NCI-H2107 treated with DMSO at 0.1 percent for 48 hours (cell line): Measurements from ENCODE around the gene LRRC37A2.
"Not testable (repeated sequence)": the region's sequence is repeated elsewhere in the genome, so short reads cannot be mapped to it uniquely, and the experiment has no call there.

Source experiments
- DNase-seq: peaks from one replicate; lab custom pipeline; 2025; ENCODE audit not compliant: unreplicated experiment; lab: John Stamatoyannopoulos, UW

The LRRC37A2 gene

DNA sequence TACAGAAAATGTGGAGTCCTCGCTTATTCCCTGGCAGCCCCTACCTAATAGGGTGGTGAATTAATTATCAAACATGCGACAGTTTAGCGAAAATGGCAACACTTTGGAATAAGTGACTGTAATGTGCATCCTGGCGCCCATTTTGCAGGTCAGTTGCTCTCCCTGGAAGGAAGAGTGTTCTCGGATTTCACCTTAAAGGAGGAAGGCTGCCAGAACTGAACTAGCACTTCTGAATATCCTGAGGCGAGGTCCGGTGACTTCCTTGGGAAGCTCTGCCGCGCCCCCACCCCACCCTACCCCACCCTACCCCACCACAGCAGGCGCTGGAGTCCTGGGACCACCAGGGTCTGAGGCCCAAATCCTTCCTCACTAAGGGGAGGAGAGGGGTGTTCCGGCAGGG is at the start of gene LRRC37A2:
TSS of gene LRRC37A2 (plus strand) at position 301 of the 400 bp plus-strand sequence. CDS start 245 bp downstream, outside the sequence.
- not testable (repeated sequence) for DNase-seq

DNA sequence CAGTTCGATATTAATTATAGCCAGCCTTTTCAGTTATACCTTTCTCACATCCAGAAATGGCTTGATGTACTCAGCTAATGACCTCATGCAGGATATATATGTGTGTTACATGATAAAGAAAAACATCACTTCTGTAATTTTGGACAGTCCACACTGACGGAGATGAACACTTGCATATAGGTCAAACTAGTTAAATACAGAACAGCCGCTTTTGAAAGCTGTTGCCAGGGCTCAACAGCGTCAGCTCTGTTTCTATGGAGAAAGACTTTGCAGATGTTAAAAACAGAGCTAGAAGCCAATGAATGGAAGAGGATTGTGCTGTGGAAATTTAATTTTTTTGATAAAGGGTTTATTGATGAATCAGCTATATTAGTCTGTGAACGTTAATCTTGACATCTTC is 44.6 kb upstream of the LRRC37A2 start:
- not testable (repeated sequence) for DNase-seq

DNA sequence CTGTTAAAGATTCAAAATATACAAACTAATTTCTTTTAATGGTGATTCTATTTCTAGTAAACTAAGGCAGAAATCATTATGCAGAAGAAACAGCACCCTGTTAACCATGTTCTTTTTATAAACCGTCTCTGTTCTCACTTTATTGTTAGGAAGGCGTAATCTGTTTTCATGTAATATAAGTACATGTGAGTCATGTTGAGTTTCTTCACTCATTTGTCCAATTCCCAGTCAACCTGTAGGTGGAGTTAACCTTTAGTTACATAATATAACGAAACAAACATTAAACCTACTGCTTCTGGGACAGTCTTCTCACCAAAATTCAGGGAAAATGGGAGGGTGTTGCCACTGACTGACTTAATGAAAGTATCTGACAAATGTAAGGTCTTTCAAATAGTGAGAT is 37.8 kb upstream of the LRRC37A2 start:
- DNase-seq: not testable (repeated sequence)

- not testable (repeated sequence) for DNase-seq
These were observed 36.7 kb upstream of the LRRC37A2 start for GRCh38 chr17:46475583-46475982.

DNA sequence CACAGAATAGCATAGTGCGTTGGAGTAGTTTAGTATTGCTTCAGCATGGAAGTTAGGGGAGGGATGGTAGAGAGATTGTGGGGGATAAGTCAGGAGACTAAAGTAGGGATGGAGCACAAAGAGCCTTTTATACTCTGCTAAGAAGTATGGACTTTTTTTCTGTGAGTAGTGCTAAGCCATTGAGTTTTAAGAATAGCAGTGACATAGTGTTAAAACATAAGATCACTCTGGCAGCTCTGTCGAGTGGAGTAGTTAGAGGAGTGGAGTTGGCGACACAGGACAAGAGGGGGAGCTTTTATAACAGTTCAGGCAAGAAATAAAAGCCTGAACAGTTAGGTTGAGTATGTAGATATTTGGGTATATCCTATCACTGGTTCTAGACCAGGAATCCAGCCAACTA is 33.4 kb upstream of the LRRC37A2 start:
- DNase-seq: not testable (repeated sequence)

DNA sequence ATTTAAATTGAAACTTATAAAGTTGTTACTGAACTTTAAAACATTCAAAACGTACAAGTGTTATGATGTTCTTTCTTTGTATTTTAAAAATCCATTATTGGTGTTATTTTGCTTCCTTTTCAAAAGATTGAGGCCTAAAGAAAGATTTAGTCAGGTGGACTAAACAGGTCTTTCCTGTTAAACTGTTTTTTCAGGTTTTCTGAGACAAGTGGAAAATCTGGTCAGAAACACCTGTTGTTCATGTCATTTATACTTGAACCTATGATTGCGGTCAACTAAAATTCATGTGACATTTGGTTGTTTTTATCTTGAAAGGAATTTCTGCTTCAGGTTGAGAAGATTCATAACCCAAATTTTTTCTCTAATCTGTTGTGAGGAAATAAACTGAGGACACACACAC is 31.0 kb upstream of the LRRC37A2 start:
- not testable (repeated sequence) for DNase-seq

DNA sequence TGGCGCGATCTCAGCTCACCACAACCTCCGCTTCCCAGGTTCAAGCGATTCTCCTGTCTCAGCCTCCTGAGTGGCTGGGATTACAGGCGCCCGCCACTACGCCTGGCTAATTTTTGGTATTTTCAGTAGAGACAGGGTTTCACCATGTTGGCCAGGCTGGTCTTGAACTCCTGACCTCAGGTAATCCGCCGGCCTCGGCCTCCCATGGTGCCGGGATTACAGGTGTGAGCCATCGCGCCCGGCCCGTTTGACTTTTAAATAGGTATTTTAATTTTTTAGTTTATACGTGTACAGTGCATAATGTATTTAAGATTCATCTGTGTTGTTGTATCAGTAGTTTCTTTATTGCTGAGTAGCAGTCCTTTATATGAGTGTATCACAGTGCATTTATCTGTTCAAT is 20.2 kb upstream of the LRRC37A2 start:
- not testable (repeated sequence) for DNase-seq

DNA sequence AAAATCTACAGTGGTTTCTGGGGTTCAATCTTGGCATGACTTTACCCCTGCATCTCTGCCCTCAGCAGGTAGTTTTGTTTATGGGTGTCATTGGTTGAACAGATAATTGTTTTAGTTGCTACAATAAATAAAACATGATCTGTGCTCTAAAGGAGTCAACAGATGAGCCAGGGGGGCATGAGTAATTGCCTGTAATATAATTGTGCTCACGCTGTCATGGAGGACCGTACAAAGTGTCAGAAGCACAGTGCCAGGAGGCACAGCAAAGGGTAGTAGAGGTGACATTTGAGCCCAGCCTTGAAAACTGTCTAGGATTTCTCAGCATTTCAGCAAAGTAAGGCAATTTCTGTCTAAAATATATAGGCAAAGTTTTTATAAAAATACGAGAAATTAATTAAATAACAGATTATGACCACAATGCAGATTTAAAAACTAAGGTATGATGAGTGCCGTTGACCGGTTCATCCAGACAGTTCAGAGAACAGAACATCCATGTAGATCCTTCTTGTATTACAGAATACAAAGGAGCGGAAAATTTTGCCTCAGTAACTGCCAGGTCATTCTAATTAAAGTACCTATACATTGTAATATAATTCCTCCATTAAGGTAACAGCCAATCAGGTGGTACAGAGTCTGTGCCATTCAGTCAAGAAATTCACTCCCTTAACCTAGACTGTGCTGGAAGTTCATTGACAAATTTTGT is 12.7 kb upstream of the LRRC37A2 start:
- not testable (repeated sequence) for DNase-seq

DNA sequence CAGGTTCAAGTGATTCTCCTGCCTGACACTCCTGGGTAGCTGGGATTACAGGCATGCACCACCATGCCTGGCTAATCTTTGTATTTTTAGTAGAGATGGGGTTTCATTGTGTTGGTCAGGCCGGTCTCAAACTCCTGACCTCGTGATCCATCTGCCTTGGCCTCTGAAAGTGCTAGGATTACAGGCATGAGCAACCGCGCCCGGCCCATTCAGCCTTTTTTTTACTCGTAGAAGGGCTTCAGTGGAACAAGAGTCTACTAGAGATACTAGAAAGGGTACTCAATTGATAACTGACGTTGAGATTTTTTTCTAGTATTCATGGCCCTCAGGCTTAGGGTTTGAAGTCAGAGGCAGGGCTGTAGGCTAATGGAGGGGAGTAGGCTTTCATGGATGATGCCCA is 6.4 kb upstream of the LRRC37A2 start:
- not testable (repeated sequence) for DNase-seq

- not testable (repeated sequence) for DNase-seq
These were observed 22.4 kb downstream of the LRRC37A2 start for GRCh38 chr17:46534716-46535115.

GRCh38 chr17:46548607-46549006 is 36.3 kb downstream of the LRRC37A2 start:
- DNase-seq: not testable (repeated sequence)

GRCh38 chr17:46559155-46559554 is 46.9 kb downstream of the LRRC37A2 start:
- not testable (repeated sequence) for DNase-seq

GRCh38 chr17:46560048-46560447 is 47.8 kb downstream of the LRRC37A2 start:
- not testable (repeated sequence) for DNase-seq

GRCh38 chr17:46566284-46566683 is 54.0 kb downstream of the LRRC37A2 start:
- DNase-seq: not testable (repeated sequence)

- DNase-seq: not testable (repeated sequence)
These were observed 54.7 kb downstream of the LRRC37A2 start for GRCh38 chr17:46566980-46567379.

DNA sequence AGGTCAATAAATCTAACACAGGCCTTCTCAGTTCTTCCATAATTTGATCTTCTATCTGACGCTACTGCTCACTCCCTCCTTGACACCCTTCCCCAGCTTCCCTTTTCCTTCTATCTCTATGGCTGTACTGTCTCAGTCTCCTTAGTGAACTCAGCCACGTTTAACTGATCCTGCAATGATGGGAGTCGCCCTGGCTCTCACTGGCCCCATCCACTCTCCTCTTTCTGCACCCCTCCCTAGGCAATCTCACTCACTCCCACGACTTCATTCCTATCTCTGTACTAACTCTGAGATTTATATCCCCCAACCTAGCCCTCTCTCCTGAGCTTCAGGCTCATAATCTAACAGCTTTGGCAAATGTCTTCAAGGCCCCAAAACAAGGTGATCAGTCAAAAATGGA is 59.5 kb downstream of the LRRC37A2 start:
- DNase-seq: not testable (repeated sequence)

DNA sequence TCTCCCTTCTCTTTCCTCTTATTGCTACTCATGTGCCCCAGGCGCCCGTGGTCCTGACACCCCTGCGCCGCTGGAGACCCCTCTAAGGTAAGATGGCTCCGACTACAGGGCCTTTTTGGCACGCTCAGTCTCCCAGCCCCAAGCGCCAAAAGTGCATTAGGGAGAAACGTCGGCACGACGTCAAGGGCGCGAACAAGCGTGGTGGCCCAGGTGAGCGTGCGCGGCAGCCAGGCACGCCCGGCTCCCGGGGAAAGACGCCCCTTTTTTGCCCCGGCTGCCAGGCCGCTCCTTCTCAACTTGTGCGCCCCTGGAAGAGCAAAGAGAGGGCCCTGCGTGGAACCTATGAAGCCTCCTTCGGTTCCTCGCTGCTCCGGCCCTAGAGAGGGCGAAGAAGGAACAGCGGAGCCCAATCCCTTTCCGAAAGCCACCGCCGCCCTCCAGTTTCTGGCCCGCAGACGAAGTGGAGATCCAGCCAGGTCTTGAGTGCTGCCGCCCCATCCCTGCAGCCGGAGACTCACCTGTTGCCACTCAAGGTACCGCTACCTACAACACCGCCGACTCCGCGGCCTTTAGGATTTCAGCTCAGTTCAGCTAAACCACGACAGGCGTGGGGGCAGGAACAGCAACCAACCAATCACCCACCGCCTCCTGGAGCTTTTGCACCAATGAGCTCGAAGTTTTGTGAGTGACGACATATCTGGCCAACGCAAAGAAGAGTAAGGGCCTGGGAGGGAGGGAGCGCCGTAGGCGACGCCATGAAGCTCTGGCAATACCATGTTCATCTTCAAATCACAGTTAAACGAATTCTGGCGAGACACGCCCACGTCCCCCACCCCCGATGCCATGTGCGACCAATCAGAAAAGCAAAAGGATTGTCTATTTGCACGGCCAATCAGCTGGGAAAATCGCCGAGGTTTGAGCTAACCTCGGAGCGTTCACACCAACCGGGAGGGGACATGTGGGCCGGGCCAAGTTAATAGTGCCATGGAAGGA is 67.1 kb downstream of the LRRC37A2 start, which contains the start of gene ARL17A:
TSS of gene ARL17A (minus strand) at position 609 of the 993 bp plus-strand sequence. CDS start 3,369 bp downstream, outside the sequence.
- DNase-seq: not testable (repeated sequence)

GRCh38 chr17:46580082-46580481 is 67.8 kb downstream of the LRRC37A2 start:
- not testable (repeated sequence) for DNase-seq

DNA sequence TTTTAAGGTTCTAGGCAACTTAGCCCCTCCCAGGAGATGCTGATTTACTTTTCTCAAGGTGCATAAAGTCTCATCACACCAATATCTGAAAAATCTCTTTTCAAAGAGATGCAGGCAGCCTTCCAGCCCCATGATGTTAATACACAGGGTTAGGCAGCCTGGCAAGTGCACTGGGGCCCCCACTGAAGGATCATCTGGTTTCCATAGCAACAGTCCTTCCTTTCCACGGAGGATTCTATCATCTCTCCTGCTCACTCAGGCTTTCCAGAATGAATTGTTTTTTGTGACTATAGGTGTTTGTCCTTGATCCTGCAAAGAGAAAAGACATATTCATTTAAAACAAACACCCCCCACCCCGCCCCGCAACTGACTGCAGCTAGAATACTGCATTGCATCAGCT is 73.2 kb downstream of the LRRC37A2 start:
- DNase-seq: not testable (repeated sequence)

DNA sequence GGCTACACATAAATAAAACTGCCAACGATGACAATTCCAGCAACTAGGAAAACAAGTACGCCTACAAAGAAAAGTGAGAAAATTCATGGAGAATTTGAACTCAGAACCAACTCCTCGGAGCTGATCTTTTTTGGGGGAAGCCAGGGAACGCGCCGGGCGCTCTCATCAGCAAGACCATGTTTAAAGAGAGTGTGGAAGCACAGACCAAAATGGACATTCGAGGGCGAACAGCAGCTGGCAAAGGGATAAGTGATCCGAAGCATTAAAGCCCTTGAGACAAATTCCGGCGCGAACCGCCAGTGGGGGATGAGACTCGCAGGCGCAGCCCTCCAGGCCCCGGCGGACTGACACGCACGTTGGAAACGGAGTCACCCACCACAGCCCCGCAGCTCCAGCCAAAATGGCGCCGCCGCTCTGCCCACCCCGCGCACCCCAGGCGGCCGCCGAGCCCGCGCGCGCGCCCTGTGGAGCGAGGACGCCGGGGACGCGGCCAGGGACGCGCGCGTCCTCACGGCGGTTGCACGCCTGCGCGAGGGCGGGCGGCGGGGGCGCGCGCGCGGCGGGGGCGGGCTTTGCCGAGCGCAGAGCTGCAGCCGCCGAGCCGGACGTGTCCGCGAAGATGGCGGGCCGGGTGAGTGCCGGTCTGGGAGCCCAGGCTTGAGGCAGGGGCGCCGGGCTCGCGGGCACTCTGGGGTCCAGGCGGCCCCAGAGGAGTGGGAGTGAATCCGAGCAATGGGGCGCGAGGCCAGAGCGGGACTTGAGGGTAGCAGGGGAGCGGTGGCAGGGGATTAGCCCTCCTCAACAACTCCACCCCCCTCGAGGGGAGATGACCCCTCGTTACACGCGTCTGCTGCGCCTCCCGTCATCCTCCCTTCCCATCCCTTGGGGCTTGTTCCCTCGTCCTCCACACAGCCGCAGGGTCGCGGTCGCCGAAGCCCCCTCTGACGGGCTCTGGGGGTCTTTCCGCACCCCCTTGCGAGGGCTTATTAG is 78.2 kb downstream of the LRRC37A2 start, which contains the start of gene NSF:
TSS of gene NSF (plus strand) at position 513 of the 990 bp plus-strand sequence. CDS start at position 620, 107 bp downstream.
- not testable (repeated sequence) for DNase-seq
